Body of pancreas (tissue), 4 donors: ENCODE data around the gene KRT83. TPM values are rescaled to one million over a fixed set of nuclear protein-coding genes. Genes with fewer than 3 reads are reported as not detected.
A peak's percentile ranks its signal among the peaks of the same experiment; 100 is the strongest.

Source experiments
- ATAC-seq: fragments of 150-250 bp; one replicate; pipeline ENCODE4 v1.9.1; 2016
- DNase-seq, 4 donors: peaks; one replicate each; pipeline ENCODE4 v3.0.0-alpha.2; 2019
- H3K27ac ChIP-seq, 4 donors: fragments of 200-600 bp; sonication (generic); 1 replicate in 3 of 4; 2 replicates in 1 of 4; pipeline versions ENCODE4 v1.5.1 to v1.6.1; 2016 to 2019; ENCODE audit warnings: mild to moderate bottlenecking in 1 of 4, mixed read lengths in 1 of 4, moderate library complexity in 1 of 4
- H3K27me3 ChIP-seq, 2 donors: fragments of 200-600 bp; sonication (generic); one replicate each; pipeline ENCODE4 v1.6.0; 2016; ENCODE audit warnings: mild to moderate bottlenecking in 1 of 2
- H3K36me3 ChIP-seq, 2 donors: fragments of 200-600 bp; sonication (generic); replicated peaks in 1 of 2; 2 replicates each; pipeline ENCODE4 v1.5.1; 2016; ENCODE audit warnings: low read depth in 2 of 2; ENCODE audit not compliant: insufficient read depth in 1 of 2
- H3K4me1 ChIP-seq: fragments of 200-600 bp; sonication (generic); one replicate; pipeline ENCODE4 v1.6.0; 2016
- H3K4me3 ChIP-seq, 2 donors: fragments of 200-600 bp; sonication (generic); 1 replicate in 1 of 2; 2 replicates in 1 of 2; pipeline ENCODE4 v1.5.1; 2016 to 2019
- H3K9me3 ChIP-seq, 3 donors: fragments of 200-600 bp; sonication (generic); 1 replicate in 2 of 3; 2 replicates in 1 of 3; pipeline ENCODE4 v1.5.1; 2016
- CTCF ChIP-seq, 7 experiments: fragments of 450-650 bp in 4 of 7; fragments of 200-600 bp in 3 of 7; sonication (generic) in 3 of 7; IDR thresholded peaks; one replicate each; pipeline ENCODE4 v1.5.1; 2016 to 2019; ENCODE audit warnings: antibody characterized with exemption in 7 of 7
- POLR2A ChIP-seq, 3 donors: fragments of 450-650 bp; IDR thresholded peaks; one replicate each; pipeline ENCODE4 v1.6.1; 2016; ENCODE audit warnings: antibody characterized with exemption in 3 of 3, mild to moderate bottlenecking in 2 of 3
- WGBS, 2 donors: methylation state at CpG; one replicate each; pipeline ENCODE4 v1.1.5; 2017; 5-methylcytosine and 5-hydroxymethylcytosine counted together
- intact Hi-C: fragments of 100-400 bp; cut with DNase I; formaldehyde crosslinking; loops from one replicate; pipeline ENCODE4 v1.15.1; 2023
- total RNA-seq, 2 donors: library from RNA; depleted of rRNA; stranded (reverse); fragments of >200 nt; gene quantifications; one replicate each; pipeline ENCODE4 v1.1.0, GENCODE V29; 2016

KRT83 gene
- total RNA-seq, 2 donors from 2014 or later = not detected

- Histone ChIP-seq H3K4me3 (no peak overlapping the region), H3K27ac (peak overlapping the region; percentile 58 to 82 (median 78)), H3K4me1 (peaks cover 48% of the 10 kb centered on the region), H3K36me3 (no peaks in the 10 kb centered on the region), H3K27me3 (no peaks in the 10 kb centered on the region), H3K9me3 (no peaks in the 10 kb centered on the region)
- TF ChIP-seq CTCF (IDR thresholded peaks at IDR 0.05) (no peak), POLR2A (IDR thresholded peaks at IDR 0.05) (no peak)
- WGBS, 2 donors = 77 to 80% methylated on average over 14 of the region's 14 CpGs
- no peak for DNase-seq
- intact Hi-C loops = no loop called here
- ATAC-seq = no peak
Measured at GRCh38 chr12:52279422-52280318, 41.5 kb downstream of the KRT83 start.

- TF ChIP-seq CTCF (IDR thresholded peaks at IDR 0.05) (peak; percentile 82 to 99 (median 98)), POLR2A (IDR thresholded peaks at IDR 0.05) (peak in 1 of 3 donors; percentile 25)
- H3K9me3 ChIP-seq = no peaks in the 10 kb centered on the region
- H3K4me1 ChIP-seq = peaks cover 48% of the 10 kb centered on the region
- H3K27ac ChIP-seq = peak overlapping the region; percentile 58 to 82 (median 78)
- DNase-seq (peak; percentile 79 to 88 (median 87)), ATAC-seq (peak; percentile 81)
- no peaks in the 10 kb centered on the region for H3K36me3 ChIP-seq
- no peak overlapping the region for H3K4me3 ChIP-seq
- intact Hi-C loops = no loop called here
- H3K27me3 ChIP-seq = no peaks in the 10 kb centered on the region
- WGBS, 2 donors = 16 to 31% methylated on average over 19 to 32 of the region's 32 CpGs
Measured at GRCh38 chr12:52278575-52279421, 42.4 kb downstream of the KRT83 start.

GRCh38 chr12:52277486-52278245 is 43.5 kb downstream of the KRT83 start:
- Histone ChIP-seq H3K9me3 (no peaks in the 10 kb centered on the region), H3K27ac (peak overlapping the region in 2 of 4 donors; percentile 33 to 82), H3K4me1 (peaks cover 48% of the 10 kb centered on the region), H3K36me3 (no peaks in the 10 kb centered on the region), H3K4me3 (no peak overlapping the region), H3K27me3 (no peaks in the 10 kb centered on the region)
- 41 to 86% methylated on average over 7 to 9 of the region's 9 CpGs for WGBS, 2 donors
- peak; percentile 49 for ATAC-seq
- intact Hi-C loops = no loop called here
- peak in 1 of 3 donors; percentile 33 for TF ChIP-seq POLR2A (IDR thresholded peaks at IDR 0.05)
- no peak for TF ChIP-seq CTCF (IDR thresholded peaks at IDR 0.05)
- DNase-seq = peak in 3 of 4 donors; percentile 42 to 72 (median 66)

GRCh38 chr12:52275686-52276085 is 45.5 kb downstream of the KRT83 start:
- DNase-seq (no peak), ATAC-seq (no peak)
- H3K4me1 ChIP-seq = peaks cover 41% of the 10 kb centered on the region
- H3K27ac ChIP-seq = no peak overlapping the region
- H3K36me3 ChIP-seq = no peaks in the 10 kb centered on the region
- no peak for TF ChIP-seq POLR2A (IDR thresholded peaks at IDR 0.05)
- no peak for TF ChIP-seq CTCF (IDR thresholded peaks at IDR 0.05)
- no peaks in the 10 kb centered on the region for H3K9me3 ChIP-seq
- WGBS, 2 donors = 84 to 87% methylated on average over 3 of the region's 3 CpGs
- intact Hi-C loops = no loop called here
- no peaks in the 10 kb centered on the region for H3K27me3 ChIP-seq
- H3K4me3 ChIP-seq = no peak overlapping the region
